ENCODE results near the gene ETNPPL. TPM values are rescaled to one million over a fixed set of nuclear protein-coding genes. Genes with fewer than 3 reads are reported as not detected.

The ETNPPL gene
- total and polyA plus RNA-seq, 2 of the 13 experiments (the other 11 are each of a cell fraction or from before 2014, with no cell fraction given), result 1.4 to 6.0 TPM

- TF ChIP-seq AKNA (CRISPR knock-in tag; IDR thresholded peaks at IDR 0.05; ENCODE audit: borderline replicate concordance) (no peak), BCL6 (CRISPR knock-in tag; IDR thresholded peaks at IDR 0.05) (no peak), SAP130 (CRISPR knock-in tag; IDR thresholded peaks at IDR 0.05; ENCODE audit: low read depth) (no peak)
- TF ChIP-seq, protein P1, sequence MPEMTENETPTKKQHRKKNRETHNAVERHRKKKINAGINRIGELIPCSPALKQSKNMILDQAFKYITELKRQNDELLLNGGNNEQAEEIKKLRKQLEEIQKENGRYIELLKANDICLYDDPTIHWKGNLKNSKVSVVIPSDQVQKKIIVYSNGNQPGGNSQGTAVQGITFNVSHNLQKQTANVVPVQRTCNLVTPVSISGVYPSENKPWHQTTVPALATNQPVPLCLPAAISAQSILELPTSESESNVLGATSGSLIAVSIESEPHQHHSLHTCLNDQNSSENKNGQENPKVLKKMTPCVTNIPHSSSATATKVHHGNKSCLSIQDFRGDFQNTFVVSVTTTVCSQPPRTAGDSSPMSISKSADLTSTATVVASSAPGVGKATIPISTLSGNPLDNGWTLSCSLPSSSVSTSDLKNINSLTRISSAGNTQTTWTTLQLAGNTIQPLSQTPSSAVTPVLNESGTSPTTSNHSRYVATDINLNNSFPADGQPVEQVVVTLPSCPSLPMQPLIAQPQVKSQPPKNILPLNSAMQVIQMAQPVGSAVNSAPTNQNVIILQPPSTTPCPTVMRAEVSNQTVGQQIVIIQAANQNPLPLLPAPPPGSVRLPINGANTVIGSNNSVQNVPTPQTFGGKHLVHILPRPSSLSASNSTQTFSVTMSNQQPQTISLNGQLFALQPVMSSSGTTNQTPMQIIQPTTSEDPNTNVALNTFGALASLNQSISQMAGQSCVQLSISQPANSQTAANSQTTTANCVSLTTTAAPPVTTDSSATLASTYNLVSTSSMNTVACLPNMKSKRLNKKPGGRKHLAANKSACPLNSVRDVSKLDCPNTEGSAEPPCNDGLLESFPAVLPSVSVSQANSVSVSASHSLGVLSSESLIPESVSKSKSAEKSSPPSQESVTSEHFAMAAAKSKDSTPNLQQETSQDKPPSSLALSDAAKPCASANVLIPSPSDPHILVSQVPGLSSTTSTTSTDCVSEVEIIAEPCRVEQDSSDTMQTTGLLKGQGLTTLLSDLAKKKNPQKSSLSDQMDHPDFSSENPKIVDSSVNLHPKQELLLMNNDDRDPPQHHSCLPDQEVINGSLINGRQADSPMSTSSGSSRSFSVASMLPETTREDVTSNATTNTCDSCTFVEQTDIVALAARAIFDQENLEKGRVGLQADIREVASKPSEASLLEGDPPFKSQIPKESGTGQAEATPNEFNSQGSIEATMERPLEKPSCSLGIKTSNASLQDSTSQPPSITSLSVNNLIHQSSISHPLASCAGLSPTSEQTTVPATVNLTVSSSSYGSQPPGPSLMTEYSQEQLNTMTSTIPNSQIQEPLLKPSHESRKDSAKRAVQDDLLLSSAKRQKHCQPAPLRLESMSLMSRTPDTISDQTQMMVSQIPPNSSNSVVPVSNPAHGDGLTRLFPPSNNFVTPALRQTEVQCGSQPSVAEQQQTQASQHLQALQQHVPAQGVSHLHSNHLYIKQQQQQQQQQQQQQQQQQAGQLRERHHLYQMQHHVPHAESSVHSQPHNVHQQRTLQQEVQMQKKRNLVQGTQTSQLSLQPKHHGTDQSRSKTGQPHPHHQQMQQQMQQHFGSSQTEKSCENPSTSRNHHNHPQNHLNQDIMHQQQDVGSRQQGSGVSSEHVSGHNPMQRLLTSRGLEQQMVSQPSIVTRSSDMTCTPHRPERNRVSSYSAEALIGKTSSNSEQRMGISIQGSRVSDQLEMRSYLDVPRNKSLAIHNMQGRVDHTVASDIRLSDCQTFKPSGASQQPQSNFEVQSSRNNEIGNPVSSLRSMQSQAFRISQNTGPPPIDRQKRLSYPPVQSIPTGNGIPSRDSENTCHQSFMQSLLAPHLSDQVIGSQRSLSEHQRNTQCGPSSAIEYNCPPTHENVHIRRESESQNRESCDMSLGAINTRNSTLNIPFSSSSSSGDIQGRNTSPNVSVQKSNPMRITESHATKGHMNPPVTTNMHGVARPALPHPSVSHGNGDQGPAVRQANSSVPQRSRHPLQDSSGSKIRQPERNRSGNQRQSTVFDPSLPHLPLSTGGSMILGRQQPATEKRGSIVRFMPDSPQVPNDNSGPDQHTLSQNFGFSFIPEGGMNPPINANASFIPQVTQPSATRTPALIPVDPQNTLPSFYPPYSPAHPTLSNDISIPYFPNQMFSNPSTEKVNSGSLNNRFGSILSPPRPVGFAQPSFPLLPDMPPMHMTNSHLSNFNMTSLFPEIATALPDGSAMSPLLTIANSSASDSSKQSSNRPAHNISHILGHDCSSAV (CRISPR knock-in tag; IDR thresholded peaks at IDR 0.05; ENCODE audit: borderline replicate concordance), result no peak
- TF ChIP-seq, protein P2, sequence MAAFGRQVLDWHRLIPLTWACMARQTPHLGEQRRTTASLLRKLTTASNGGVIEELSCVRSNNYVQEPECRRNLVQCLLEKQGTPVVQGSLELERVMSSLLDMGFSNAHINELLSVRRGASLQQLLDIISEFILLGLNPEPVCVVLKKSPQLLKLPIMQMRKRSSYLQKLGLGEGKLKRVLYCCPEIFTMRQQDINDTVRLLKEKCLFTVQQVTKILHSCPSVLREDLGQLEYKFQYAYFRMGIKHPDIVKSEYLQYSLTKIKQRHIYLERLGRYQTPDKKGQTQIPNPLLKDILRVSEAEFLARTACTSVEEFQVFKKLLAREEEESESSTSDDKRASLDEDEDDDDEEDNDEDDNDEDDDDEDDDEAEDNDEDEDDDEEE (CRISPR knock-in tag; IDR thresholded peaks at IDR 0.05), result 0 out of 2 replicates have a peak, but pooled peaks have one; percentile 25
These were observed 357 bp upstream of the ETNPPL start (continued) for GRCh38 chr4:108763226-108763593.

Data from HepG2 (cell line).